ENCODE results near the gene SFI1. TPM values are rescaled to one million over a fixed set of nuclear protein-coding genes. Genes with fewer than 3 reads are reported as not detected.

The SFI1 gene
- total RNA-seq, 2 donors from 2014 or later: 6.5 to 6.8 TPM

DNA sequence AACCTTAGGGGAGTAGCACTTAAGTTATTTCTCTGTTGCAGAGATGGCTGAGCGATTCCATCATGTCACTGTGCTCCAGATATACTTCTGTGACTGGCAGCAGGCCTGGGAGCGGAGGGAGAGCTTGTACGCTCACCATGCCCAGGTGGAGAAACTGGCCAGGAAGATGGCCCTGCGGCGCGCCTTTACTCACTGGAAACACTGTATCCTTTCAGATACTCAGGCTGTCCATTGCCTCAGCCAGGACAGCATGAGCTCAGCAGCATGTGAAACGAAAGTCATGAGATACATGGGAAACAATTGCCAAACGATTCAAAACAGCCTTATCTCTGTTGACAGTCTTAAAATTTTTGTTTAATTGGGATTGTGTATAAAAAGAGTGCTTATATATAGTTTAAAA lies 78.9 kb downstream of the SFI1 start:
- Histone ChIP-seq H3K4me1 (no peaks in the 10 kb centered on the region), H3K27me3 (no peaks in the 10 kb centered on the region), H3K4me3 (no peak overlapping the region), H3K27ac (no peak overlapping the region), H3K36me3 (no peaks in the 10 kb centered on the region), H3K9me3 (no peaks in the 10 kb centered on the region)
- DNase-seq (ENCODE audit: low spot score): no peak
- TF ChIP-seq, protein P1, sequence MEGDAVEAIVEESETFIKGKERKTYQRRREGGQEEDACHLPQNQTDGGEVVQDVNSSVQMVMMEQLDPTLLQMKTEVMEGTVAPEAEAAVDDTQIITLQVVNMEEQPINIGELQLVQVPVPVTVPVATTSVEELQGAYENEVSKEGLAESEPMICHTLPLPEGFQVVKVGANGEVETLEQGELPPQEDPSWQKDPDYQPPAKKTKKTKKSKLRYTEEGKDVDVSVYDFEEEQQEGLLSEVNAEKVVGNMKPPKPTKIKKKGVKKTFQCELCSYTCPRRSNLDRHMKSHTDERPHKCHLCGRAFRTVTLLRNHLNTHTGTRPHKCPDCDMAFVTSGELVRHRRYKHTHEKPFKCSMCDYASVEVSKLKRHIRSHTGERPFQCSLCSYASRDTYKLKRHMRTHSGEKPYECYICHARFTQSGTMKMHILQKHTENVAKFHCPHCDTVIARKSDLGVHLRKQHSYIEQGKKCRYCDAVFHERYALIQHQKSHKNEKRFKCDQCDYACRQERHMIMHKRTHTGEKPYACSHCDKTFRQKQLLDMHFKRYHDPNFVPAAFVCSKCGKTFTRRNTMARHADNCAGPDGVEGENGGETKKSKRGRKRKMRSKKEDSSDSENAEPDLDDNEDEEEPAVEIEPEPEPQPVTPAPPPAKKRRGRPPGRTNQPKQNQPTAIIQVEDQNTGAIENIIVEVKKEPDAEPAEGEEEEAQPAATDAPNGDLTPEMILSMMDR (IDR thresholded peaks at IDR 0.05): no peak

DNA sequence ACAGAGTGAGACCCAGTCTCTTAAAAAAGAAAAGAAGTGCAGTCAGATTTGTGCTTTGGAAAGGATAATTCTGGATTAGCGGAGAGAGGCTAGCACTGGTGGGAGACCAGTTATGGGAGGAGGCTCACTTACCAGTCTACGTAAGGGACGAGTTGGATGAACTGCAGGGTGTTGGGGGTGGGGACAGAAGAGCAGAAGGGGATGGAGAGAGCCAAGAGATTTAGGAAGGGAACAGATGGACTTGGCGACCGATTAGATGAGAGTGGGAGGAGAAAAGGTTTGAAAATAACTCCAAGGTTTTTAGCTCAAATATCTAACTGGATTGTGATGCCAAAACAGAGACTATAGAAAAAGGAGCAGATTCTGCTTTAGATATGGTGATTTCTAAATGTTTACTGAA lies 81.4 kb downstream of the SFI1 start:
- TF ChIP-seq, protein P1 (IDR thresholded peaks at IDR 0.05): no peak
- Histone ChIP-seq H3K36me3 (no peaks in the 10 kb centered on the region), H3K27ac (no peak overlapping the region), H3K4me3 (no peak overlapping the region), H3K4me1 (no peaks in the 10 kb centered on the region), H3K27me3 (no peaks in the 10 kb centered on the region), H3K9me3 (no peaks in the 10 kb centered on the region)
- DNase-seq (ENCODE audit: low spot score): no peak

DNA sequence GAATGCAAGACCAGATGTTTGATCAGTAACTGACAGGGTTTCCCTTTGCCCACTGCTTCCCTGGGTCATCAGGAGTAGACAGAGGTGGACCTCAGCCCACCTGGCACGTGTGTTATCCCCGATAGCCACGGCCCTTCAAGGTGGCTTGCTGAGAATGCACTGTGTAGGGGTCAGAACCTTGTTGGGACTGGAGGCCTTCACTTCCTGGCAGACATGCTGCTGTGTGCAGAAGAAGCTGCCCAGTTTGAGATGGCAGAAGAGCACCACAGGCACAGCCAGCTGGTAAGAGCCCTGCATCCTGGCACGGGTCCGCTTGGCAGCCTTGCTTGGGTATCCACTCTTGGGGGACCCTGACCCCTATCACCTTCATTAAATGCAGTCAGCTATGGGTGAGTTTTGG lies 81.8 kb downstream of the SFI1 start:
- H3K4me1 ChIP-seq: no peaks in the 10 kb centered on the region
- DNase-seq (ENCODE audit: low spot score): no peak
- no peaks in the 10 kb centered on the region for H3K27me3 ChIP-seq
- H3K27ac ChIP-seq: no peak overlapping the region
- H3K36me3 ChIP-seq: no peaks in the 10 kb centered on the region
- H3K4me3 ChIP-seq: no peak overlapping the region
- TF ChIP-seq, protein P1 (IDR thresholded peaks at IDR 0.05): no peak
- H3K9me3 ChIP-seq: no peaks in the 10 kb centered on the region

DNA sequence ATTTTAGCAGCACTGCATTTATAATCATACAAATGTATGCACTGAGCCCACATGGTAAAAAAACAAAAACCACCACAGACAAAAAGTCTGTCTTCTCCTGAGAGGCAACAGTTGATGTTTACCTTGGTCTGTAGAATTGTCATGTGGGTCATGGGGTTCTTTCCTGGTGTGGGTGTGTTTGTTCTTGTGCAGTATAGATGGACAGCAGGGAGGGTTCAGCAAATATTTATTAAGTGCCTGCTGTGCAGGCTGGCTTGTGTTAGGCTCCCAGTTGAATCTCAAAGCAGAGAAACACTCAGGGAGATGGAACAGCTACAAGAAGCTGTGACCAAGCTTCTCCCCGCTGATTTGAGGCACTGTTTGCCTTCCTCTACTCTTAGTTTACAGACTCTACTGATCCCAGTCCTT lies 83.5 kb downstream of the SFI1 start:
- TF ChIP-seq, protein P1 (IDR thresholded peaks at IDR 0.05): no peak

DNA sequence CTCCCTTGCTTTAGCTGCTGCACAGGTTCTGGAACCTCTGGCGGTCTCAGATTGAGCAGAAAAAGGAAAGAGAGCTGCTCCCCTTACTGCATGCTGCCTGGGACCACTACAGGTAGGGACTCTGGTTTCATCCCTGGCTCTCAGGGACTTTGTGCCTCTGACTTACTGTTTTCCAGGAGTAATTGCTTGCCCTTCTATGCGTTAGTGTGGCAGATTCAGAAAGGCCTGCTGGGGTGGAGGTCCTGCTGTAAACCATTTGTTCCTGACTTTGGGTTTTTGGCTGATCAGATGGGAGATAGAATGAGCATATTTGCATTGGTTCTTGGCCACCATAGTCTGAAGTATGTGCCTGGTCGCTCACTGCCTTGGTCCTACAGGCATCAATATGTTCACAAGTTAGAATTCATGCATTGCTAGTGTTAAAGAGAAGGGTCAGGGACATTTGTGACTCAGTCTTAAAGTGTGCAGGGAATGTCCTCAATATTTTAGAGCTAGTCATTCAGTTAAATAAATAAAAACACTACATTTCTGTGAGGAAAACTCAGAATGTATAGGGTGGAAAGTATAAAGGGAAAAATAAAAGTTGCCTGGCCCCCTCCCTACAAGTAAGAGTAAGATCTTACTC lies 87.6 kb downstream of the SFI1 start:
- peaks cover 17% of the 10 kb centered on the region for H3K36me3 ChIP-seq
- H3K4me1 ChIP-seq: no peaks in the 10 kb centered on the region
- no peaks in the 10 kb centered on the region for H3K9me3 ChIP-seq

More for the DNA sequence above, 83.5 kb downstream of the SFI1 start:
- H3K27ac ChIP-seq: no peak overlapping the region
- no peaks in the 10 kb centered on the region for H3K36me3 ChIP-seq
- no peaks in the 10 kb centered on the region for H3K9me3 ChIP-seq
- no peak for DNase-seq (ENCODE audit: low spot score)
- no peaks in the 10 kb centered on the region for H3K4me1 ChIP-seq
- H3K27me3 ChIP-seq: no peaks in the 10 kb centered on the region
- H3K4me3 ChIP-seq: no peak overlapping the region

More for the DNA sequence above, 87.6 kb downstream of the SFI1 start:
- Histone ChIP-seq H3K4me3 (no peak overlapping the region), H3K27me3 (no peaks in the 10 kb centered on the region), H3K27ac (no peak overlapping the region)
- TF ChIP-seq, protein P1 (IDR thresholded peaks at IDR 0.05): no peak
- no peak for DNase-seq (ENCODE audit: low spot score)

Data from right atrium auricular region (tissue), 2 donors.